ENCODE measurements around the gene STXBP5L.

DNA sequence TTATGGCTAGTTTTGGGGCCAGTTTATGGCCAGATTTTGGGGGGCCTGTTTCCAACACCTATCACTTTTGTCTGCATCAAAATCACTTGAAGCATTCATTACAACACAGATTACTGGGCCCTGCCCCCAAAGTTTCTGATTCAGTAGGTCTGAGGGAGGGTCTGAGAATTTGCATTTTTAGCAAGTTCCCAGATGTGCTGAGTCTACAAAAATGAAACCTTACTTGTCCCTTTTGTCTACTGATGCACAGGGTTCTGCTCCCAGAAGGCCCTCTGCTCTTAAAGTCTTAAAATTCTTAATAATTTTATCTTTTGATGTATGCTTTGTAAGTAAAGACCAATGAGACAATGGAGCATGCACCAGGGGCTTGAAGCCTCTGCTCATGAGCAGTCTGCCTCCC lies 491.8 kb downstream of the STXBP5L start:
- TF ChIP-seq, protein P1, sequence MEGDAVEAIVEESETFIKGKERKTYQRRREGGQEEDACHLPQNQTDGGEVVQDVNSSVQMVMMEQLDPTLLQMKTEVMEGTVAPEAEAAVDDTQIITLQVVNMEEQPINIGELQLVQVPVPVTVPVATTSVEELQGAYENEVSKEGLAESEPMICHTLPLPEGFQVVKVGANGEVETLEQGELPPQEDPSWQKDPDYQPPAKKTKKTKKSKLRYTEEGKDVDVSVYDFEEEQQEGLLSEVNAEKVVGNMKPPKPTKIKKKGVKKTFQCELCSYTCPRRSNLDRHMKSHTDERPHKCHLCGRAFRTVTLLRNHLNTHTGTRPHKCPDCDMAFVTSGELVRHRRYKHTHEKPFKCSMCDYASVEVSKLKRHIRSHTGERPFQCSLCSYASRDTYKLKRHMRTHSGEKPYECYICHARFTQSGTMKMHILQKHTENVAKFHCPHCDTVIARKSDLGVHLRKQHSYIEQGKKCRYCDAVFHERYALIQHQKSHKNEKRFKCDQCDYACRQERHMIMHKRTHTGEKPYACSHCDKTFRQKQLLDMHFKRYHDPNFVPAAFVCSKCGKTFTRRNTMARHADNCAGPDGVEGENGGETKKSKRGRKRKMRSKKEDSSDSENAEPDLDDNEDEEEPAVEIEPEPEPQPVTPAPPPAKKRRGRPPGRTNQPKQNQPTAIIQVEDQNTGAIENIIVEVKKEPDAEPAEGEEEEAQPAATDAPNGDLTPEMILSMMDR (conservative IDR thresholded peaks at IDR 0.05; ENCODE audit: low read depth, low read length): no peak
- TF ChIP-seq POLR2A (IDR thresholded peaks at IDR 0.05; ENCODE audit: low read depth, low read length) (no peak), BHLHE40 (IDR thresholded peaks at IDR 0.05; ENCODE audit: low read depth, low read length) (no peak)
